Gastrocnemius medialis (tissue), 4 donors: ENCODE data around the gene OR10A4. TPM values are rescaled to one million over a fixed set of nuclear protein-coding genes. Genes with fewer than 3 reads are reported as not detected.

Source experiments
- ATAC-seq, 2 donors: fragments of 150-250 bp; one replicate each; pipeline ENCODE4 v1.9.1; 2016
- DNase-seq, 2 donors: peaks; one replicate each; pipeline ENCODE4 v3.0.0-alpha.2; 2019
- H3K27ac ChIP-seq, 4 donors: fragments of 200-600 bp; sonication (generic); 1 replicate in 1 of 4; 2 replicates in 3 of 4; pipeline ENCODE4 v1.5.1; 2016 to 2018; ENCODE audit warnings: mild to moderate bottlenecking in 2 of 4, moderate library complexity in 1 of 4
- H3K27me3 ChIP-seq, 3 donors: fragments of 200-600 bp; sonication (generic) in 2 of 3; 1 replicate in 1 of 3; 2 replicates in 2 of 3; pipeline versions ENCODE4 v1.5.1 to v1.6.0; 2016 to 2019; ENCODE audit warnings: mild to moderate bottlenecking in 1 of 3, moderate library complexity in 1 of 3
- H3K36me3 ChIP-seq, 2 donors: fragments of 200-600 bp; sonication (generic) in 1 of 2; one replicate each; pipeline ENCODE4 v1.5.1; 2017 to 2018
- H3K4me1 ChIP-seq, 2 donors: fragments of 200-600 bp; sonication (generic) in 1 of 2; one replicate each; pipeline ENCODE4 v1.5.1; 2016 to 2017; ENCODE audit warnings: mild to moderate bottlenecking in 2 of 2
- H3K4me3 ChIP-seq, 4 donors: fragments of 200-600 bp; sonication (generic) in 3 of 4; 1 replicate in 1 of 4; 2 replicates in 3 of 4; pipeline ENCODE4 v1.5.1; 2016 to 2019; ENCODE audit warnings: mild to moderate bottlenecking in 2 of 4
- H3K9me3 ChIP-seq, 3 donors: fragments of 200-600 bp; sonication (generic) in 2 of 3; 1 replicate in 1 of 3; 2 replicates in 2 of 3; pipeline ENCODE4 v1.5.1; 2016 to 2019
- CTCF ChIP-seq, 5 experiments: fragments of 450-650 bp in 3 of 5; fragments of 200-600 bp in 2 of 5; sonication (generic) in 2 of 5; IDR thresholded peaks in 4 of 5; conservative IDR thresholded peaks in 1 of 5; 1 replicate in 4 of 5; 2 replicates in 1 of 5; pipeline ENCODE4 v1.5.1; 2016 to 2019; ENCODE audit warnings: antibody characterized with exemption in 5 of 5, mild to moderate bottlenecking in 3 of 5, moderate library complexity in 3 of 5
- POLR2A ChIP-seq, 2 donors: fragments of 450-650 bp; IDR thresholded peaks; one replicate each; pipeline ENCODE4 v1.6.1; 2017; ENCODE audit warnings: antibody characterized with exemption in 2 of 2, mild to moderate bottlenecking in 2 of 2, moderate library complexity in 2 of 2
- in situ Hi-C, 4 donors: fragments of 200-750 bp; cut with MboI; loops; one replicate each; pipeline versions ENCODE4 v1.15.0 to v1.8.0; 2017; ENCODE audit warnings: low sequenced_read_pairs in 4 of 4
- intact Hi-C: fragments of 100-400 bp; cut with DNase I; formaldehyde crosslinking; loops from one replicate; pipeline ENCODE4 v1.15.1; 2023; ENCODE audit warnings: low total_unique reads
- total RNA-seq, 4 donors: library from RNA; depleted of rRNA; stranded (reverse); fragments of >200 nt; gene quantifications; one replicate each; pipeline versions ENCODE4 v1.1.0 to v1.2.3, GENCODE V29; 2016

OR10A4 gene
- total RNA-seq, 4 donors from 2014 or later: not detected

- TF ChIP-seq POLR2A (IDR thresholded peaks at IDR 0.05) (no peak), CTCF (IDR thresholded peaks at IDR 0.05 in 4 of 5, conservative IDR thresholded peaks at IDR 0.05 in 1 of 5) (no peak)
- no peaks in the 10 kb centered on the region for H3K9me3 ChIP-seq
- peak overlapping the region in 1 of 4 donors; percentile 51 for H3K27ac ChIP-seq
- no peak for ATAC-seq
- no peak for DNase-seq
- intact Hi-C loops: loop anchor here (5.0 kb wide), 1 partner anchor 95 kb away; the partner anchor contains the start of genes NLRP14 and ZNF214
- no peaks in the 10 kb centered on the region for H3K27me3 ChIP-seq
- H3K4me3 ChIP-seq: peak overlapping the region; percentile 57 to 68 (median 64)
- peaks cover 0 to 7% of the 10 kb centered on the region in 2 donors for H3K4me1 ChIP-seq
- H3K36me3 ChIP-seq: no peaks in the 10 kb centered on the region
- in situ Hi-C loops: loop anchor here in 1 of 4 donors (25.0 kb wide), 1 partner anchor 90 kb away; the partner anchor contains the start of gene OR10A5
Measured at GRCh38 chr11:6927030-6927617, 50.7 kb downstream of the OR10A4 start.

Other genes with a start within 250 kb of the OR10A4 start
- gene DCHS1, start 220.8 kb upstream of the OR10A4 start, total RNA-seq: 1 to 10 TPM; 1.5 to 3.8 (median 2.8) TPM
- 10 to 100 TPM; 25.1 to 33.4 (median 27.7) TPM for gene MRPL17, start 193.3 kb upstream of the OR10A4 start, total RNA-seq
- gene OR2AG2, start 104.6 kb upstream of the OR10A4 start, total RNA-seq: not detected
- not detected for gene OR2AG1, start 93.6 kb upstream of the OR10A4 start, total RNA-seq
- gene OR6A2, start 76.9 kb upstream of the OR10A4 start, total RNA-seq: under 1 TPM in 1 of 4 donors, not detected in 3; 0.20 TPM
- gene OR10A5, start 30.9 kb upstream of the OR10A4 start, total RNA-seq: not detected
- not detected for gene OR10A2, start 13.6 kb upstream of the OR10A4 start, total RNA-seq
- gene OR2D2, start 15.9 kb downstream of the OR10A4 start, total RNA-seq: not detected
- not detected for gene OR2D3, start 44.4 kb downstream of the OR10A4 start, total RNA-seq
- gene ZNF215, start 49.8 kb downstream of the OR10A4 start, total RNA-seq: under 1 TPM in 3 of 4 donors, not detected in 1; 0.36 to 0.44 (median 0.39) TPM
- gene ZNF214, start 143.7 kb downstream of the OR10A4 start, total RNA-seq: 1 to 10 TPM in 2 of 4 donors, under 1 TPM in 2; 0.75 to 2.0 (median 1.2) TPM
- gene NLRP14, start 143.9 kb downstream of the OR10A4 start, total RNA-seq: not detected
- gene RBMXL2, start 212.4 kb downstream of the OR10A4 start, total RNA-seq: not detected